ENCODE results near the gene GID8.

DNA sequence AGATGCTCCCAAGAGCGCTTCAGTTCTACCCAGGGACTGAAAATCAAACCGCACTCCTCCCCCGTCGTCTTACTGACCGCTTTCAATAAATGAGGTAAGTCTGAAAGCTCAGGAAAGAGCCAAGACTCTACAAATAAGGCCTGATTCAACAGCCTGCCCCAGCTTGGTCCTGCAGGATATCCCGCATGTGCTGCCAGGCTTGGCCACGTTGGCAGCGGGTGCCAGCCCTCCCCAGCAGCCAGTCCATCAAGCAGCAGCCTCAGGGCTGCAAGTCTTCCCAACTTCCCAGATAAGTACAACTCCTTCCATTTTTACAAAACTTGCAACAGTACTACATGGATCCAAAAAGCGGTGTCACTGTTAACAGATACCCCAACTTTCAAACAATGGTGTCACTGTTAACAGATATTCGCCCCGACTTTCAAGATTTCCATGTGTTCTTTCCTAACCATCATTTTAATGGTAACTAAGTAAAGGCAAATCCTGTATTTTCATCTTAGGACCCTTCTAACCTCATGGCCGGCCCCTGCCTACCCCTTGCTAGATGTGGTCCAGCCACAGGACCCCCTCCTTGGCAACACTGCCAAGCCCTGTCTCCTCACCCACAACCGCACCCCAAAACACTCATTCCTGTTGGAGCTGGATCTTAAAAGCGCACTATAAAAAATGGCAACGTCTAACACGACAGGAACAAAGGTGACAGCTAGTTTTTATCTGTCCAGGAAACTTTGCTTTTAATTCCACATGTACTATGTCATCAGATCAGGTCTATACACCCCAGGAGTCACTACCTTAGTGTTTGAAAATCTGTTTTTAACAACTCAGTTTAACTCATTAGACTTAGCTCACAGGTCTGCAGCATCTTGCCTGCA is 39.6 kb upstream of the GID8 start:
- no peak for TF ChIP-seq POLR2A (IDR thresholded peaks at IDR 0.05; ENCODE audit: low read length)
- TF ChIP-seq GATA1 (IDR thresholded peaks at IDR 0.05; ENCODE audit: low read depth, low read length): no peak
